Measurements from ENCODE around the gene IQCF2.
"Not testable (repeated sequence)": the region's sequence is repeated elsewhere in the genome, so short reads cannot be mapped to it uniquely, and the experiment has no call there.

DNA sequence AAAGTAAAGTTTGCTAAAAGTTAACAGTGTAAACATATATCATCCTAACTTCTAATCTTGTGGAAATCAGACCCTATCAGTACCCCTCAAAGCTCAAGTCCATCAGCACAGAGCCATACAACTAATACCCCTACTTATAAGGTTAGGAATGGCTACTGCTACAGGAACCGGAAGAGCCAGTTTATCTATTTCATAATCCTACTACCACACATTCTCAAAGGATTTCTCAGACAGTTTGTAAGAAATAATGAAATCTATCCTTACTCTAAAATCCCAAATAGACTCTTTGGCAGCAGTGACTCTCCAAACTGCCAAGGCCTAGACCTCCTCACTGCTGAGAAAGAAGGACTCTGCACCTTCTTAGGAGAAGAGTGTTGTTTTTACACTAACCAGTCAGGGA lies 6.0 kb upstream of the IQCF2 start:
- TF ChIP-seq, protein P1, sequence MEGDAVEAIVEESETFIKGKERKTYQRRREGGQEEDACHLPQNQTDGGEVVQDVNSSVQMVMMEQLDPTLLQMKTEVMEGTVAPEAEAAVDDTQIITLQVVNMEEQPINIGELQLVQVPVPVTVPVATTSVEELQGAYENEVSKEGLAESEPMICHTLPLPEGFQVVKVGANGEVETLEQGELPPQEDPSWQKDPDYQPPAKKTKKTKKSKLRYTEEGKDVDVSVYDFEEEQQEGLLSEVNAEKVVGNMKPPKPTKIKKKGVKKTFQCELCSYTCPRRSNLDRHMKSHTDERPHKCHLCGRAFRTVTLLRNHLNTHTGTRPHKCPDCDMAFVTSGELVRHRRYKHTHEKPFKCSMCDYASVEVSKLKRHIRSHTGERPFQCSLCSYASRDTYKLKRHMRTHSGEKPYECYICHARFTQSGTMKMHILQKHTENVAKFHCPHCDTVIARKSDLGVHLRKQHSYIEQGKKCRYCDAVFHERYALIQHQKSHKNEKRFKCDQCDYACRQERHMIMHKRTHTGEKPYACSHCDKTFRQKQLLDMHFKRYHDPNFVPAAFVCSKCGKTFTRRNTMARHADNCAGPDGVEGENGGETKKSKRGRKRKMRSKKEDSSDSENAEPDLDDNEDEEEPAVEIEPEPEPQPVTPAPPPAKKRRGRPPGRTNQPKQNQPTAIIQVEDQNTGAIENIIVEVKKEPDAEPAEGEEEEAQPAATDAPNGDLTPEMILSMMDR (IDR thresholded peaks at IDR 0.05): not testable (repeated sequence)
- not testable (repeated sequence) for TF ChIP-seq POLR2A (IDR thresholded peaks at IDR 0.05)
